Ishikawa (cell line): ENCODE measurements around the gene POLR2B.

Experiments
- CEBPB ChIP-seq: IDR thresholded peaks from 2 replicates; pipeline ENCODE4 v1.6.1; 2012
- CREB1 ChIP-seq: IDR thresholded peaks from 2 replicates; pipeline ENCODE4 v1.6.1; 2012; ENCODE audit warnings: low read depth
- EGR1 ChIP-seq: IDR thresholded peaks from 2 replicates; pipeline ENCODE4 v1.6.1; 2012
- EP300 ChIP-seq: IDR thresholded peaks from 2 replicates; pipeline ENCODE4 v1.6.1; 2012; ENCODE audit warnings: borderline replicate concordance
- FOXM1 ChIP-seq: IDR thresholded peaks from 2 replicates; pipeline ENCODE4 v1.6.1; 2012; ENCODE audit warnings: low read depth, borderline replicate concordance
- NFIC ChIP-seq: IDR thresholded peaks from 2 replicates; pipeline ENCODE4 v1.6.1; 2012
- RAD21 ChIP-seq: IDR thresholded peaks from 2 replicates; pipeline ENCODE4 v1.6.1; 2012; ENCODE audit warnings: low read depth
- TAF1 ChIP-seq: IDR thresholded peaks from 2 replicates; pipeline ENCODE4 v1.6.1; 2012; ENCODE audit warnings: low read depth, mild to moderate bottlenecking
- TCF12 ChIP-seq: IDR thresholded peaks from 2 replicates; pipeline ENCODE4 v1.6.1; 2012; ENCODE audit warnings: low read depth
- TEAD4 ChIP-seq: IDR thresholded peaks from 2 replicates; pipeline ENCODE4 v1.6.1; 2012
- YY1 ChIP-seq: IDR thresholded peaks from 2 replicates; pipeline ENCODE4 v1.6.1; 2012; ENCODE audit warnings: low read depth
- ZBTB7A ChIP-seq: IDR thresholded peaks from 2 replicates; pipeline ENCODE4 v1.6.1; 2012; ENCODE audit warnings: low read depth
- TF ChIP-seq, protein P1 (sequence below): IDR thresholded peaks from 2 replicates; pipeline ENCODE4 v1.6.1; 2012
- TF ChIP-seq, protein P2 (sequence below): IDR thresholded peaks from 2 replicates; pipeline ENCODE4 v1.6.1; 2012
- TF ChIP-seq, protein P3 (sequence below): IDR thresholded peaks from 2 replicates; pipeline ENCODE4 v1.6.1; 2012; ENCODE audit warnings: low read depth, mild to moderate bottlenecking

POLR2B gene

DNA sequence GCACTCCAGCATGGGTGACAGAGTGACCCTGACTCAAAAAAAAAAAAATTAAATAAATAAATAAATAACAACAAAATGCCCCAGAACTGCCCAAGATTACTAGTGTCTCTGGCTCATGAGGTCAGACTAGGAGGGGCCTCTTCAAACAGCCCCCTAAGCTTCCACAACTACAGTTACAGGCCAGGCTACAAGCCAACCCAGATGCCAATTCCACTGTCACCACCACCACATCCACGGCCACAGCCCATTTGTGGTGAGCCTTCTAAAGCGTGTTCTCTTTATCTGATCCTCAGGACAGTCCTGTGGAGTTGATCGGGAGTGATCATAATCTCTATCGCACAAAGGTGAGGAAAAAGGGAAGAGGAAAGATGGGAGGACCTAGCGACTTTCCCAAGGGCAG is 94.9 kb downstream of the POLR2B start:
- TF ChIP-seq CREB1: no peak
- no peak for TF ChIP-seq EGR1

DNA sequence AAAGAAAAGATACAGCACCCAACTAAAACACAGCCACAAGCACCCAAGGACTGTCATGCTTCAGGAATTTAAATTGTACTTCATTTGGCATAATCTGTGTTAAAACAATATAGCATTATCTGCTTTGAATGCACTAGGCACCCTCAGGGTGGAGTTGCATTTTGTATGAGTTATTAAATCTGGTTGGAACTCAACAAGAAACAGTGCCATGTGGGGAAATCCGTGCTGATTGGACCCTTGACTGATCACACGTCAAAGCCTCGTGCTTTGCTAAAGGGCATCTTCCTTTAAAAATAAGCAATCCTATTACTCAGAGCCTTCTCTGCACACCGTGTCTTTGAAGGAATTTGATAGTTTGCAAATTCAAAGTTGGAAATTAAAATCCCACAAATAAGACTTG is 96.0 kb downstream of the POLR2B start:
- TF ChIP-seq, protein P1, sequence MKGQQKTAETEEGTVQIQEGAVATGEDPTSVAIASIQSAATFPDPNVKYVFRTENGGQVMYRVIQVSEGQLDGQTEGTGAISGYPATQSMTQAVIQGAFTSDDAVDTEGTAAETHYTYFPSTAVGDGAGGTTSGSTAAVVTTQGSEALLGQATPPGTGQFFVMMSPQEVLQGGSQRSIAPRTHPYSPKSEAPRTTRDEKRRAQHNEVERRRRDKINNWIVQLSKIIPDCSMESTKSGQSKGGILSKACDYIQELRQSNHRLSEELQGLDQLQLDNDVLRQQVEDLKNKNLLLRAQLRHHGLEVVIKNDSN: peak; percentile 63; the same call in 1 of the 2 replicates
- TF ChIP-seq CREB1: no peak
- TF ChIP-seq, protein P2, sequence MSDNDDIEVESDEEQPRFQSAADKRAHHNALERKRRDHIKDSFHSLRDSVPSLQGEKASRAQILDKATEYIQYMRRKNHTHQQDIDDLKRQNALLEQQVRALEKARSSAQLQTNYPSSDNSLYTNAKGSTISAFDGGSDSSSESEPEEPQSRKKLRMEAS: peak; percentile 71

DNA sequence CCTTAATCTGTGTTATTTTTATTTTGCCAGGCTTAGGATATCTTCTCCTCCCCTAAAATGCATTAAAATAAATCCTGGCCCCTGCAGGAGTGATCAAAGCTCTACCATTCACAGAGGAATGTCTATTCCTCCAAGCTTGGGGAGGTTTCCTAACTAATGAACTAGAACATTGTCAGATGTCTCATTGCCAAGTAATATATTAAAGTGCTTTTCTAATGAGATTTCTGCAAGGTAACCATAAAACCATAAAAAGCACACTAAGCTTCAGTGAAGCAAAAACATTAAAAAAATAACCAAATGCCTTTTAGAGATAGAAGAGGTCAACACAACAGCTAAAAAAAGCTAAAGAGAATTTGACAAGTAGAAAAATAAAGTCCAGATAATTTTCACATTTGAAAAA is 96.7 kb downstream of the POLR2B start:
- TF ChIP-seq EP300 (no peak), TAF1 (no peak), FOXM1 (no peak), NFIC (no peak), CREB1 (no peak), TCF12 (no peak), EGR1 (no peak), CEBPB (no peak), YY1 (no peak), TEAD4 (no peak), ZBTB7A (no peak), RAD21 (no peak)
- TF ChIP-seq, protein P2: no peak
- TF ChIP-seq, protein P1: no peak
- TF ChIP-seq, protein P3, sequence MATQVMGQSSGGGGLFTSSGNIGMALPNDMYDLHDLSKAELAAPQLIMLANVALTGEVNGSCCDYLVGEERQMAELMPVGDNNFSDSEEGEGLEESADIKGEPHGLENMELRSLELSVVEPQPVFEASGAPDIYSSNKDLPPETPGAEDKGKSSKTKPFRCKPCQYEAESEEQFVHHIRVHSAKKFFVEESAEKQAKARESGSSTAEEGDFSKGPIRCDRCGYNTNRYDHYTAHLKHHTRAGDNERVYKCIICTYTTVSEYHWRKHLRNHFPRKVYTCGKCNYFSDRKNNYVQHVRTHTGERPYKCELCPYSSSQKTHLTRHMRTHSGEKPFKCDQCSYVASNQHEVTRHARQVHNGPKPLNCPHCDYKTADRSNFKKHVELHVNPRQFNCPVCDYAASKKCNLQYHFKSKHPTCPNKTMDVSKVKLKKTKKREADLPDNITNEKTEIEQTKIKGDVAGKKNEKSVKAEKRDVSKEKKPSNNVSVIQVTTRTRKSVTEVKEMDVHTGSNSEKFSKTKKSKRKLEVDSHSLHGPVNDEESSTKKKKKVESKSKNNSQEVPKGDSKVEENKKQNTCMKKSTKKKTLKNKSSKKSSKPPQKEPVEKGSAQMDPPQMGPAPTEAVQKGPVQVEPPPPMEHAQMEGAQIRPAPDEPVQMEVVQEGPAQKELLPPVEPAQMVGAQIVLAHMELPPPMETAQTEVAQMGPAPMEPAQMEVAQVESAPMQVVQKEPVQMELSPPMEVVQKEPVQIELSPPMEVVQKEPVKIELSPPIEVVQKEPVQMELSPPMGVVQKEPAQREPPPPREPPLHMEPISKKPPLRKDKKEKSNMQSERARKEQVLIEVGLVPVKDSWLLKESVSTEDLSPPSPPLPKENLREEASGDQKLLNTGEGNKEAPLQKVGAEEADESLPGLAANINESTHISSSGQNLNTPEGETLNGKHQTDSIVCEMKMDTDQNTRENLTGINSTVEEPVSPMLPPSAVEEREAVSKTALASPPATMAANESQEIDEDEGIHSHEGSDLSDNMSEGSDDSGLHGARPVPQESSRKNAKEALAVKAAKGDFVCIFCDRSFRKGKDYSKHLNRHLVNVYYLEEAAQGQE: no peak

DNA sequence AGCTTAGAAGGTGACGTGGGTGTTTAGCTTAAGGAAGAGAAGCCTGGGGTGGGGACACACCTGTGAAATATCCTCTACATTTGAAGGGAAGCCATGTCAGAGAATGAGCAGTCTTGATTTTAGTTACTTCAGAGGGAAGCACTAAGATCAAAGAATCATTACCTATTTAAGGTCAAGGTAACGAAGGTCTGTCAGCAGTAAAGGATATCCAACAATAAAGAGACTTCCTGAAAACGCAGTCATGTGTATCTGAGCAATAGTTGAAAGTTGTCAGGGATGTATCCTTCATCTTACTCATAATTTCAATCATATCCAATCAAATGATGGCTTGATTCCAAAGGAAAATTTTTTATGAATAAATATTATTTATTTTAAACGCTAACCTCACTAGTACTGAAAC is 98.0 kb downstream of the POLR2B start:
- no peak for TF ChIP-seq TCF12
- TF ChIP-seq, protein P3: no peak
- TF ChIP-seq RAD21: no peak
- no peak for TF ChIP-seq FOXM1
- TF ChIP-seq EGR1: no peak
- TF ChIP-seq TAF1: no peak
- TF ChIP-seq TEAD4: no peak
- no peak for TF ChIP-seq YY1
- TF ChIP-seq EP300: no peak
- no peak for TF ChIP-seq CREB1

DNA sequence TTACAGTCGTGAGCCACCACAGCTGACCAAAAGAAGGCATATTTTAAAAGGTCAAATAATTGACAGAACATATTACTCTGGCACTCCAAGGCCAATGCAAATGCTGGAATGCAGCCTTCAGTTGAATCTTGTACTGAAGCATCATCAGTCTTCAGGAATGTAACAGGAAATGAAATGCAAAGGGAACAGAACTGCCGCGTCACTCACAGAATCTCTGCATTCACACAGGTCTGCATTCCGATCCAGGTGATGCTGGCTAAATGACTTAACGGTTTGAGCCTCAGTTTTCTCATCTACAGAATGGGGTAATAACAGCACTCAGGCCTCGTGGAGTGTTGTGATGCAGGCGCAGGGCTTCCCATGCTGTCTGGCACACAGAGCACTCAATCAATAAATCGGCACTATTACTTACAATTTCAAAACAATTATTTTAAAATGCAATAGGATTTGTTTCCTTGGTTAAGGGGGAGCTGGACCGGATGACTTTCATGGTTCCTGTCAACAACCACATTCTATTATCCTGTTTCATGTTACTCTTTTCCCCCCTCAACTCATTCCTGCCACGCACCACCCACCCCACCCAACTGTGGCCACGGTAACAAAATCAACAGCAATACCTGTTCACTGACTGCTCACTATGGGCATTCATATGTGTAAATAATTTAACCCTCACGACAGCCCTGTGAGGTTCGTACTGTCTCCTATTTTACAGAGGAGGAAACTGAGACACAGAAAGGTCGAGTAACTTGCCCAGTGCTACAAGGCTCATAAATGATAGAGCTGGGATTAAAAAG is 99.1 kb downstream of the POLR2B start:
- TF ChIP-seq TAF1 (no peak), ZBTB7A (no peak), TEAD4 (peak; percentile 32; the same call in 1 of the 2 replicates), EGR1 (no peak), FOXM1 (no peak), TCF12 (no peak), YY1 (no peak)
- TF ChIP-seq, protein P3: no peak
